Esophagus muscularis mucosa (tissue), 4 donors: ENCODE data around the gene TRAF3. TPM values are rescaled to one million over a fixed set of nuclear protein-coding genes. Genes with fewer than 3 reads are reported as not detected.

Experiments
- DNase-seq: peaks from one replicate; pipeline ENCODE4 v3.0.0-alpha.2; 2017; ENCODE audit errors: extremely low spot score
- H3K27ac ChIP-seq, 4 donors: fragments of 200-600 bp; sonication (generic); replicated peaks in 1 of 4; 1 replicate in 3 of 4; 2 replicates in 1 of 4; pipeline ENCODE4 v1.5.1; 2016 to 2019; ENCODE audit warnings: mild to moderate bottlenecking in 1 of 4
- H3K27me3 ChIP-seq, 4 donors: fragments of 200-600 bp; sonication (generic); one replicate each; pipeline versions ENCODE4 v1.5.1 to v1.6.0; 2016 to 2019
- H3K36me3 ChIP-seq, 4 donors: fragments of 200-600 bp; sonication (generic); one replicate each; pipeline ENCODE4 v1.5.1; 2016 to 2019
- H3K4me1 ChIP-seq, 4 donors: fragments of 200-600 bp; sonication (generic); one replicate each; pipeline ENCODE4 v1.5.1; 2016 to 2019
- H3K4me3 ChIP-seq, 4 donors: fragments of 200-600 bp; sonication (generic); 1 replicate in 2 of 4; 2 replicates in 2 of 4; pipeline ENCODE4 v1.5.1; 2016 to 2019; ENCODE audit warnings: mild to moderate bottlenecking in 4 of 4, moderate library complexity in 1 of 4
- H3K9me3 ChIP-seq, 4 donors: fragments of 200-600 bp; sonication (generic); 1 replicate in 3 of 4; 2 replicates in 1 of 4; pipeline ENCODE4 v1.5.1; 2016 to 2019
- EP300 ChIP-seq: sonication (generic); formaldehyde crosslinking; IDR thresholded peaks from one replicate; pipeline ENCODE4 v1.6.1; 2017; ENCODE audit warnings: antibody characterized with exemption
- POLR2A ChIP-seq: fragments of 450-650 bp; IDR thresholded peaks from one replicate; pipeline ENCODE4 v1.6.1; 2017; ENCODE audit warnings: antibody characterized with exemption, moderate library complexity, mild to moderate bottlenecking, low read depth
- POLR2AphosphoS5 ChIP-seq, 2 donors: sonication (generic); formaldehyde crosslinking; IDR thresholded peaks; one replicate each; pipeline ENCODE4 v1.6.1; 2017; ENCODE audit warnings: antibody characterized with exemption in 2 of 2
- WGBS: methylation state at CpG from one replicate; pipeline ENCODE4 v1.1.5; 2018; 5-methylcytosine and 5-hydroxymethylcytosine counted together
- intact Hi-C: fragments of 100-400 bp; cut with DNase I; formaldehyde crosslinking; loops from one replicate; pipeline ENCODE4 v1.15.1; 2023
- total RNA-seq, 4 donors: library from RNA; depleted of rRNA; stranded (reverse); fragments of >200 nt; gene quantifications; one replicate each; pipeline versions ENCODE4 v1.1.0 to v1.2.1, GENCODE V29; 2016
- TF ChIP-seq, protein P1 (sequence below), 3 experiments: fragments of 200-600 bp in 2 of 3; fragments of 450-650 bp in 1 of 3; sonication (generic) in 2 of 3; IDR thresholded peaks; one replicate each; pipeline ENCODE4 v1.5.1; 2017 to 2019; ENCODE audit warnings: antibody characterized with exemption in 3 of 3, mild to moderate bottlenecking in 2 of 3, moderate library complexity in 1 of 3

TRAF3 gene
- total RNA-seq, 4 donors from 2014 or later, result 9.6 to 19.1 (median 17.5) TPM

DNA sequence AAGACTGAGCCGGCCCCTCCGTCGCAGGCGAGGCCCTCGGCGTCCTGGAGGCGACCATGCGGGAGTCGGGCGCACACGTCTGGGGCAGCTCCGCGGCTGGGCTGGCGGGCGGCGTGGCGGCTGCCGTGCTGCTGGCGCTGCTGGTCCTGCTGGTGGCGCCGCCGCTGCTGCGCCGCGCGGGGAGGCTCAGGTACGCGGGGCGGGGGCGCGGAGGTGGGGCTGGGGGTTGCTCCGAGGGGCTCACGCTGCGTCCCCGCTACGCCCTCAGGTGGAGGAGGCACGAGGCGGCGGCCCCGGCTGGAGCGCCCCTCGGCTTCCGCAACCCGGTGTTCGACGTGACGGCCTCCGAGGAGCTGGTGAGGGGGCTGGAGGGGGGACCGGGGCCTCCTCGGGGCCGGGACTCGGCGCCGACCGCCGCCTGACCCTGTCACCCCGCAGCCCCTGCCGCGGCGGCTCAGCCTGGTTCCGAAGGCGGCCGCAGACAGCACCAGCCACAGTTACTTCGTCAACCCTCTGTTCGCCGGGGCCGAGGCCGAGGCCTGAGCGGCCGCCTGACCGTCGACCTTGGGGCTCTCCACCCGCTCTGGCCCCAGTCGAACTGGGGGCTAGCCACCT is 153.0 kb downstream of the TRAF3 start:
- peaks cover 17 to 51% (median 33%) of the 10 kb centered on the region in 4 donors for H3K27me3 ChIP-seq
- intact Hi-C loops, result no loop called here
- H3K4me3 ChIP-seq, result peak overlapping the region; percentile 44 to 57 (median 48)
- H3K4me1 ChIP-seq, result peaks cover 26 to 34% (median 32%) of the 10 kb centered on the region in 4 donors
- 9% methylated on average over 30 of the region's 74 CpGs for WGBS
- H3K27ac ChIP-seq, result no peak overlapping the region
- no peak for DNase-seq
- H3K9me3 ChIP-seq, result no peaks in the 10 kb centered on the region
- H3K36me3 ChIP-seq, result peaks cover 9 to 31% (median 24%) of the 10 kb centered on the region in 4 donors
- TF ChIP-seq, protein P1, sequence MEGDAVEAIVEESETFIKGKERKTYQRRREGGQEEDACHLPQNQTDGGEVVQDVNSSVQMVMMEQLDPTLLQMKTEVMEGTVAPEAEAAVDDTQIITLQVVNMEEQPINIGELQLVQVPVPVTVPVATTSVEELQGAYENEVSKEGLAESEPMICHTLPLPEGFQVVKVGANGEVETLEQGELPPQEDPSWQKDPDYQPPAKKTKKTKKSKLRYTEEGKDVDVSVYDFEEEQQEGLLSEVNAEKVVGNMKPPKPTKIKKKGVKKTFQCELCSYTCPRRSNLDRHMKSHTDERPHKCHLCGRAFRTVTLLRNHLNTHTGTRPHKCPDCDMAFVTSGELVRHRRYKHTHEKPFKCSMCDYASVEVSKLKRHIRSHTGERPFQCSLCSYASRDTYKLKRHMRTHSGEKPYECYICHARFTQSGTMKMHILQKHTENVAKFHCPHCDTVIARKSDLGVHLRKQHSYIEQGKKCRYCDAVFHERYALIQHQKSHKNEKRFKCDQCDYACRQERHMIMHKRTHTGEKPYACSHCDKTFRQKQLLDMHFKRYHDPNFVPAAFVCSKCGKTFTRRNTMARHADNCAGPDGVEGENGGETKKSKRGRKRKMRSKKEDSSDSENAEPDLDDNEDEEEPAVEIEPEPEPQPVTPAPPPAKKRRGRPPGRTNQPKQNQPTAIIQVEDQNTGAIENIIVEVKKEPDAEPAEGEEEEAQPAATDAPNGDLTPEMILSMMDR (IDR thresholded peaks at IDR 0.05), result no peak
- no peak for TF ChIP-seq EP300
- TF ChIP-seq POLR2AphosphoS5 (IDR thresholded peaks at IDR 0.05), result no peak
- no peak for TF ChIP-seq POLR2A

GRCh38 chr14:102930753-102931579 is 153.7 kb downstream of the TRAF3 start:
- H3K4me1 ChIP-seq, result peaks cover 26 to 34% (median 32%) of the 10 kb centered on the region in 4 donors
- H3K27me3 ChIP-seq, result peaks cover 17 to 44% (median 29%) of the 10 kb centered on the region in 4 donors
- H3K36me3 ChIP-seq, result peaks cover 9 to 31% (median 24%) of the 10 kb centered on the region in 4 donors
- DNase-seq, result no peak
- TF ChIP-seq POLR2A (no peak), EP300 (no peak), POLR2AphosphoS5 (IDR thresholded peaks at IDR 0.05) (no peak)
- TF ChIP-seq, protein P1 (IDR thresholded peaks at IDR 0.05), result no peak
- intact Hi-C loops, result no loop called here
- WGBS, result 77% methylated on average over 24 of the region's 34 CpGs
- H3K9me3 ChIP-seq, result no peaks in the 10 kb centered on the region
- H3K27ac ChIP-seq, result no peak overlapping the region
- H3K4me3 ChIP-seq, result peak overlapping the region in 3 of 4 donors; percentile 46 to 57 (median 49)

DNA sequence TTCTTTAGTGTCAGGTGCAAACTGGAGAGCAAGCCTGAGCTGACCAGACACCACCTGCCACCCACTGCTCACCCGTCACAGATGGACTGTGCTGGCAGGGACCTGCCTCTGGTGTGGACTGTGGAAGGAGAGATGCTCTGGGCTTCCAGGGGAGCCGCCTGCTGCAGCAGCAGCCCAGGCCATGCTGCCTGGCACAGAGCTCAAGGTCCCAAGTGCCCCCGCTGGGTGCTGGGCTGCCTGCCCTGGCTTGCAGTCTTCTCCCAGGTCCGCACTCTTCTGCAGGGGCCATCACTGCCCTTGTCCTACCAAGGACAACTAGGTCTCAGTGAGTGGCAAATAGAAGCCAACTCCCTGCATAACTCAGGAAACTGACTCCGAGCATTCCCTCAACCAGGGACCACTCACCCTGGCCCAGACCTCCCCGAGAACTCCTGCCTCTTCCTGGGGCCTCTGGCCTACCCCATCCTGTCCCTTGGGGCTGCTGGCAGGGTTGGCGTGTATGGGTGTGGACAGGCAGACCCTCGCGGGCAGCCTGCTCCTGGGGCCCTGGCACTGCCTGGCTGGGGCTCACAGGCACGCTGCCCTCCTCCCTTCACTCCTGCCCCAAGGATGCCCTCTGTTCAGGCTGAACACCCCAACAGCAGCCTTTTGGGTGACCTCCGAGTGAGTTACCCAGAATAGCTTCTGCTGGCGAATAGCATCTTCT is 154.5 kb downstream of the TRAF3 start:
- Histone ChIP-seq H3K9me3 (no peaks in the 10 kb centered on the region), H3K4me1 (peaks cover 26 to 34% (median 32%) of the 10 kb centered on the region in 4 donors), H3K36me3 (peaks cover 10 to 38% (median 30%) of the 10 kb centered on the region in 4 donors), H3K27ac (no peak overlapping the region), H3K4me3 (no peak overlapping the region), H3K27me3 (peaks cover 17 to 40% (median 27%) of the 10 kb centered on the region in 4 donors)
- intact Hi-C loops, result no loop called here
- WGBS, result 88% methylated on average over 4 of the region's 12 CpGs
- no peak for TF ChIP-seq EP300
- TF ChIP-seq POLR2AphosphoS5 (IDR thresholded peaks at IDR 0.05), result no peak
- TF ChIP-seq, protein P1 (IDR thresholded peaks at IDR 0.05), result no peak
- TF ChIP-seq POLR2A, result no peak
- no peak for DNase-seq

- intact Hi-C loops, result no loop called here
- H3K27ac ChIP-seq, result no peak overlapping the region
- H3K9me3 ChIP-seq, result no peaks in the 10 kb centered on the region
- no peak for DNase-seq
- H3K4me1 ChIP-seq, result peaks cover 26 to 34% (median 32%) of the 10 kb centered on the region in 4 donors
- 88% methylated on average over 19 of the region's 26 CpGs for WGBS
- no peak overlapping the region for H3K4me3 ChIP-seq
- TF ChIP-seq, protein P1 (IDR thresholded peaks at IDR 0.05), result no peak
- TF ChIP-seq EP300 (no peak), POLR2A (no peak), POLR2AphosphoS5 (IDR thresholded peaks at IDR 0.05) (no peak)
- H3K27me3 ChIP-seq, result peaks cover 17 to 36% (median 27%) of the 10 kb centered on the region in 4 donors
- peaks cover 19 to 47% (median 39%) of the 10 kb centered on the region in 4 donors for H3K36me3 ChIP-seq
Observed at GRCh38 chr14:102932484-102933248, 155.4 kb downstream of the TRAF3 start.
